Measurements from ENCODE around the gene CUX1.
"Not testable (repeated sequence)": the region's sequence is repeated elsewhere in the genome, so short reads cannot be mapped to it uniquely, and the experiment has no call there.

DNA sequence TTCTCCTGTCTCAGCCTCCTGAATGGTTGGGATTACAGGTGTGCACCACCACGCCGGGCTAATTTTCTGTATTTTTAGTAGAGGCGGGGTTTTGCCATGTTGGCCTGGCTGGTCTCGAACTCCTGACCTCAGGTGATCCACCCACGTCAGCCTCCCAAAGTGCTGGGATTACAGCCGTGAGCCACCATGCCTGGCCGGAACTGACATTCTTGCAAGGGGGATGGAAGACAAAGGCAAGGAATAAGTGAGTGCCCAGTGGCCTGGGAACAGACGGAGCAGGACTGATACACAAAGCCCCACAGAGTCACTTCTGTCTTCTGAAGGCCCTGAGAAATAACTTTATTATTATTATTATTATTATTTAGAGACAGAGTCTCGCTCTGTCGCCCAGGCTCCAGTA lies 14.0 kb downstream of the CUX1 start:
- TF ChIP-seq, protein P1, sequence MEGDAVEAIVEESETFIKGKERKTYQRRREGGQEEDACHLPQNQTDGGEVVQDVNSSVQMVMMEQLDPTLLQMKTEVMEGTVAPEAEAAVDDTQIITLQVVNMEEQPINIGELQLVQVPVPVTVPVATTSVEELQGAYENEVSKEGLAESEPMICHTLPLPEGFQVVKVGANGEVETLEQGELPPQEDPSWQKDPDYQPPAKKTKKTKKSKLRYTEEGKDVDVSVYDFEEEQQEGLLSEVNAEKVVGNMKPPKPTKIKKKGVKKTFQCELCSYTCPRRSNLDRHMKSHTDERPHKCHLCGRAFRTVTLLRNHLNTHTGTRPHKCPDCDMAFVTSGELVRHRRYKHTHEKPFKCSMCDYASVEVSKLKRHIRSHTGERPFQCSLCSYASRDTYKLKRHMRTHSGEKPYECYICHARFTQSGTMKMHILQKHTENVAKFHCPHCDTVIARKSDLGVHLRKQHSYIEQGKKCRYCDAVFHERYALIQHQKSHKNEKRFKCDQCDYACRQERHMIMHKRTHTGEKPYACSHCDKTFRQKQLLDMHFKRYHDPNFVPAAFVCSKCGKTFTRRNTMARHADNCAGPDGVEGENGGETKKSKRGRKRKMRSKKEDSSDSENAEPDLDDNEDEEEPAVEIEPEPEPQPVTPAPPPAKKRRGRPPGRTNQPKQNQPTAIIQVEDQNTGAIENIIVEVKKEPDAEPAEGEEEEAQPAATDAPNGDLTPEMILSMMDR (IDR thresholded peaks at IDR 0.05) = not testable (repeated sequence)
- not testable (repeated sequence) for TF ChIP-seq EZH2 (IDR thresholded peaks at IDR 0.05)

All from neural progenitor cell (in vitro differentiated cells).